Measurements from ENCODE around the gene PRPS2.

DNA sequence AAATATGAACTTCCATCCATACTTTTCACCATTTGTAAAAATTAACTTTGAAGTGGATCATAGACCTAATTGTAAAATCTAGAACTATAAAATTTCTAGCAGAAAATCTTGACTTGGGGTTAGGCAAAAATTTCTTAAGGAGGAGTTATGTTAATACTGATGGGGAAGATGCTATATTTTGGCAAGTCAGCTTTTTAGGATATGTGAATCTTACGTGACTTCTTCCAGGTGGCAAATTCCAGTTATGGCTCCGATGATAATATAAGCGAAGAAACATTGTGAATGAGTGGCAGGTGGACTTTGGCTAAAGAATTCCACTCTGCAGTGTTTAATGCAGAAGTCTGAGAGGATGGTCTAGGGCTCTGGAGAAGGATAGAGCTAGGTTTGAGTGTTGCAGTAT, 1.5 kb downstream of the PRPS2 start:
- TF ChIP-seq, protein P1, sequence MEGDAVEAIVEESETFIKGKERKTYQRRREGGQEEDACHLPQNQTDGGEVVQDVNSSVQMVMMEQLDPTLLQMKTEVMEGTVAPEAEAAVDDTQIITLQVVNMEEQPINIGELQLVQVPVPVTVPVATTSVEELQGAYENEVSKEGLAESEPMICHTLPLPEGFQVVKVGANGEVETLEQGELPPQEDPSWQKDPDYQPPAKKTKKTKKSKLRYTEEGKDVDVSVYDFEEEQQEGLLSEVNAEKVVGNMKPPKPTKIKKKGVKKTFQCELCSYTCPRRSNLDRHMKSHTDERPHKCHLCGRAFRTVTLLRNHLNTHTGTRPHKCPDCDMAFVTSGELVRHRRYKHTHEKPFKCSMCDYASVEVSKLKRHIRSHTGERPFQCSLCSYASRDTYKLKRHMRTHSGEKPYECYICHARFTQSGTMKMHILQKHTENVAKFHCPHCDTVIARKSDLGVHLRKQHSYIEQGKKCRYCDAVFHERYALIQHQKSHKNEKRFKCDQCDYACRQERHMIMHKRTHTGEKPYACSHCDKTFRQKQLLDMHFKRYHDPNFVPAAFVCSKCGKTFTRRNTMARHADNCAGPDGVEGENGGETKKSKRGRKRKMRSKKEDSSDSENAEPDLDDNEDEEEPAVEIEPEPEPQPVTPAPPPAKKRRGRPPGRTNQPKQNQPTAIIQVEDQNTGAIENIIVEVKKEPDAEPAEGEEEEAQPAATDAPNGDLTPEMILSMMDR (IDR thresholded peaks at IDR 0.05; ENCODE audit: poor library complexity, severe bottlenecking) = no peak
- TF ChIP-seq EP300 (conservative IDR thresholded peaks at IDR 0.05; ENCODE audit: poor library complexity, severe bottlenecking) (no peak), RAD21 (conservative IDR thresholded peaks at IDR 0.05) (no peak), EZH2 (IDR thresholded peaks at IDR 0.05; ENCODE audit: borderline replicate concordance, insufficient read depth, low read length, poor library complexity, severe bottlenecking) (no peak), SMC3 (conservative IDR thresholded peaks at IDR 0.05; ENCODE audit: poor library complexity) (no peak), POLR2AphosphoS5 (IDR thresholded peaks at IDR 0.05) (no peak), TAF1 (IDR thresholded peaks at IDR 0.05; ENCODE audit: low read depth) (no peak), MXI1 (conservative IDR thresholded peaks at IDR 0.05; ENCODE audit: poor library complexity, severe bottlenecking) (no peak)
- TF ChIP-seq, protein P2, sequence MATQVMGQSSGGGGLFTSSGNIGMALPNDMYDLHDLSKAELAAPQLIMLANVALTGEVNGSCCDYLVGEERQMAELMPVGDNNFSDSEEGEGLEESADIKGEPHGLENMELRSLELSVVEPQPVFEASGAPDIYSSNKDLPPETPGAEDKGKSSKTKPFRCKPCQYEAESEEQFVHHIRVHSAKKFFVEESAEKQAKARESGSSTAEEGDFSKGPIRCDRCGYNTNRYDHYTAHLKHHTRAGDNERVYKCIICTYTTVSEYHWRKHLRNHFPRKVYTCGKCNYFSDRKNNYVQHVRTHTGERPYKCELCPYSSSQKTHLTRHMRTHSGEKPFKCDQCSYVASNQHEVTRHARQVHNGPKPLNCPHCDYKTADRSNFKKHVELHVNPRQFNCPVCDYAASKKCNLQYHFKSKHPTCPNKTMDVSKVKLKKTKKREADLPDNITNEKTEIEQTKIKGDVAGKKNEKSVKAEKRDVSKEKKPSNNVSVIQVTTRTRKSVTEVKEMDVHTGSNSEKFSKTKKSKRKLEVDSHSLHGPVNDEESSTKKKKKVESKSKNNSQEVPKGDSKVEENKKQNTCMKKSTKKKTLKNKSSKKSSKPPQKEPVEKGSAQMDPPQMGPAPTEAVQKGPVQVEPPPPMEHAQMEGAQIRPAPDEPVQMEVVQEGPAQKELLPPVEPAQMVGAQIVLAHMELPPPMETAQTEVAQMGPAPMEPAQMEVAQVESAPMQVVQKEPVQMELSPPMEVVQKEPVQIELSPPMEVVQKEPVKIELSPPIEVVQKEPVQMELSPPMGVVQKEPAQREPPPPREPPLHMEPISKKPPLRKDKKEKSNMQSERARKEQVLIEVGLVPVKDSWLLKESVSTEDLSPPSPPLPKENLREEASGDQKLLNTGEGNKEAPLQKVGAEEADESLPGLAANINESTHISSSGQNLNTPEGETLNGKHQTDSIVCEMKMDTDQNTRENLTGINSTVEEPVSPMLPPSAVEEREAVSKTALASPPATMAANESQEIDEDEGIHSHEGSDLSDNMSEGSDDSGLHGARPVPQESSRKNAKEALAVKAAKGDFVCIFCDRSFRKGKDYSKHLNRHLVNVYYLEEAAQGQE (IDR thresholded peaks at IDR 0.05; ENCODE audit: borderline replicate concordance) = no peak
